Esophagus squamous epithelium (tissue), 5 donors: Measurements from ENCODE around the gene GPD1. TPM values are rescaled to one million over a fixed set of nuclear protein-coding genes. Genes with fewer than 3 reads are reported as not detected.
A peak's percentile ranks its signal among the peaks of the same experiment; 100 is the strongest.

ENCODE experiments used
- DNase-seq: peaks from one replicate; lab custom pipeline; 2025; lab: John Stamatoyannopoulos, UW
- H3K27ac ChIP-seq, 4 donors: fragments of 200-600 bp; sonication (generic); one replicate each; pipeline ENCODE4 v1.5.1; 2016 to 2019; ENCODE audit warnings: mild to moderate bottlenecking in 1 of 4
- H3K27me3 ChIP-seq, 4 donors: fragments of 200-600 bp; sonication (generic); 1 replicate in 3 of 4; 2 replicates in 1 of 4; pipeline versions ENCODE4 v1.5.1 to v1.6.0; 2017 to 2021; ENCODE audit warnings: antibody characterized with exemption in 1 of 4
- H3K36me3 ChIP-seq, 3 donors: fragments of 200-600 bp; sonication (generic); one replicate each; pipeline ENCODE4 v1.5.1; 2016 to 2019
- H3K4me1 ChIP-seq, 3 donors: fragments of 200-600 bp; sonication (generic); one replicate each; pipeline ENCODE4 v1.5.1; 2017 to 2019
- H3K4me3 ChIP-seq, 4 donors: fragments of 200-600 bp; sonication (generic); 1 replicate in 3 of 4; 2 replicates in 1 of 4; pipeline ENCODE4 v1.5.1; 2016 to 2019; ENCODE audit warnings: mild to moderate bottlenecking in 2 of 4, moderate library complexity in 1 of 4
- H3K9me3 ChIP-seq, 3 donors: fragments of 200-600 bp; sonication (generic); one replicate each; pipeline ENCODE4 v1.5.1; 2016 to 2019
- POLR2A ChIP-seq, 4 donors: fragments of 450-650 bp; IDR thresholded peaks; one replicate each; pipeline ENCODE4 v1.6.1; 2017; ENCODE audit warnings: antibody characterized with exemption in 4 of 4, mild to moderate bottlenecking in 4 of 4, moderate library complexity in 3 of 4
- WGBS, 2 donors: methylation state at CpG; one replicate each; pipeline ENCODE4 v1.1.5; 2018; 5-methylcytosine and 5-hydroxymethylcytosine counted together
- intact Hi-C: fragments of 100-400 bp; cut with DNase I; formaldehyde crosslinking; loops from one replicate; pipeline ENCODE4 v1.15.0; 2022
- total RNA-seq, 4 donors: library from RNA; depleted of rRNA; stranded (reverse); fragments of >200 nt; gene quantifications; one replicate each; pipeline ENCODE4 v1.1.0, GENCODE V29; 2016
- TF ChIP-seq, protein P1 (sequence below), 6 experiments: fragments of 450-650 bp in 4 of 6; fragments of 200-600 bp in 2 of 6; sonication (generic) in 2 of 6; IDR thresholded peaks; one replicate each; pipeline ENCODE4 v1.5.1; 2016 to 2019; ENCODE audit warnings: antibody characterized with exemption in 6 of 6, mild to moderate bottlenecking in 4 of 6, moderate library complexity in 4 of 6
- donor health status: DM: yes; HTN: yes; CAD: no.

Gene GPD1
- total RNA-seq, 4 donors from 2014 or later, result 0.38 to 0.53 (median 0.44) TPM; not detected in 1

DNA sequence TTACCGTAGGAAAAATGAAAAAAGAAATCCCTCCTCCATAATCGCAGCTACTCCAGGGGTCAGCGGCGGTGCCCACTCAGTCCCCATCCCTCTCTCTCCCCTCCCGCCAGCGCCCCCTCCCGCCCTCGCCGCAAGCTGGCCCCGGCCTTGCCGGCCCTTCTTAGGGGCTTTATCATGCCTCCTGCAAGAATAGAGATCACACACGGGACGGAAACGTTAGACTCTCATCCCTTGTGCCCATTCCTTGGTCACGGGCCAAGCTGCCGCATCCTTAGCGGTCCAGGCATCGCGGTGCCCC lies 7.5 kb downstream of the GPD1 start:
- 11 to 26% methylated on average over 10 to 11 of the region's 19 CpGs for WGBS, 2 donors
- Histone ChIP-seq H3K4me3 (peak overlapping the region; percentile 13 to 90 (median 80)), H3K9me3 (no peaks in the 10 kb centered on the region), H3K27ac (peak overlapping the region; percentile 76 to 95 (median 85)), H3K27me3 (no peaks in the 10 kb centered on the region), H3K4me1 (peaks cover 27 to 62% (median 38%) of the 10 kb centered on the region in 3 donors), H3K36me3 (peaks cover 0 to 11% (median 0%) of the 10 kb centered on the region in 3 donors)
- no peak for TF ChIP-seq POLR2A (IDR thresholded peaks at IDR 0.05)
- TF ChIP-seq, protein P1, sequence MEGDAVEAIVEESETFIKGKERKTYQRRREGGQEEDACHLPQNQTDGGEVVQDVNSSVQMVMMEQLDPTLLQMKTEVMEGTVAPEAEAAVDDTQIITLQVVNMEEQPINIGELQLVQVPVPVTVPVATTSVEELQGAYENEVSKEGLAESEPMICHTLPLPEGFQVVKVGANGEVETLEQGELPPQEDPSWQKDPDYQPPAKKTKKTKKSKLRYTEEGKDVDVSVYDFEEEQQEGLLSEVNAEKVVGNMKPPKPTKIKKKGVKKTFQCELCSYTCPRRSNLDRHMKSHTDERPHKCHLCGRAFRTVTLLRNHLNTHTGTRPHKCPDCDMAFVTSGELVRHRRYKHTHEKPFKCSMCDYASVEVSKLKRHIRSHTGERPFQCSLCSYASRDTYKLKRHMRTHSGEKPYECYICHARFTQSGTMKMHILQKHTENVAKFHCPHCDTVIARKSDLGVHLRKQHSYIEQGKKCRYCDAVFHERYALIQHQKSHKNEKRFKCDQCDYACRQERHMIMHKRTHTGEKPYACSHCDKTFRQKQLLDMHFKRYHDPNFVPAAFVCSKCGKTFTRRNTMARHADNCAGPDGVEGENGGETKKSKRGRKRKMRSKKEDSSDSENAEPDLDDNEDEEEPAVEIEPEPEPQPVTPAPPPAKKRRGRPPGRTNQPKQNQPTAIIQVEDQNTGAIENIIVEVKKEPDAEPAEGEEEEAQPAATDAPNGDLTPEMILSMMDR (IDR thresholded peaks at IDR 0.05), result no peak
- intact Hi-C loops, result no loop called here
- DNase-seq, result no peak

DNA sequence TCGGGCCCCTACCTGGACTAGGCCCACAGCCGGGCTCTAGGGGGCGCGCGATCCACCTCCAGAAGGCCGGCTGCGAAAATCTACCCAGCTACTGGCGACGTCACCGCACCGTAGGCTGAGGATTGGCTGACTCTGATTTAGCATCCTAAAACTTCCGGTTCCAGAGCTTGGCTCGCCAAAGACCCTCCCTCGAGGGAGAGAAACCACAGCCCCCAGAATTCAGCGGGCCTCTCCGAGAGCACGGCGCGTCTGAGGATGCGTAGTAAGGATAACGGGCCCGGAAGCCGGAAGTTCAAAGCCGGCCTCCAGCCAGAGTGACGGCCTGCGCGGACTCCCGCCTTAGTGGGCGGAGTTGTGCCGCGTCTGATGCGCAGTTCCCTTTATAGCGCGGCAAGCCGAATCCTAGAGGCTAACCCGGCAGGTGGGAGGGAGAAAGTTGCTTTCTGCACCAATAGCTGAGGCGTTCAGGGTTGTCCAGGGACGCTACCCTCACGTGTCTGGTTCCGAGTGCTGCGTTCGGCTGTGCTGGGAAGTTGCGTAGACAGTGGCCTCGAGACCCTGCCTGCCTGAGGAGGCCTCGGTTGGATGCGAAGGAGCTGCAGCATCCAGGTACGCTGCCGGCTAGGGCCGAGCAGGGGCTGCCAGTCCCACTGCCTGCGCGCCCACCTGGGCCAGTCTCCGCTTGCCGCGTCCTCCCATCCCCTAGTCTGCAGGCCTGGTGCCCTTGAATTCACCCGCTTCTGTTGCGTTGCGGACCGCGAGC lies 8.1 kb downstream of the GPD1 start, which contains the start of gene COX14:
Gene COX14, plus strand, starts transcription at position 544 of the 763 bp plus-strand sequence. CDS start 7,808 bp downstream, outside the sequence.
- Histone ChIP-seq H3K27ac (peak within 1 kb of the TSS; percentile 85 to 98 (median 95)), H3K4me1 (peaks cover 27 to 67% (median 39%) of the 10 kb centered on the region in 3 donors), H3K27me3 (no peaks in the 10 kb centered on the region), H3K4me3 (peak within 1 kb of the TSS; percentile 48 to 90 (median 80)), H3K9me3 (no peaks in the 10 kb centered on the region), H3K36me3 (peaks cover 0 to 16% (median 0%) of the 10 kb centered on the region in 3 donors)
- WGBS, 2 donors, result 0 to 4% methylated on average over 4 to 5 of the region's 59 CpGs
- intact Hi-C loops, result no loop called here
- peak in 3 of 4 donors; percentile 66 to 96 (median 96) for TF ChIP-seq POLR2A (IDR thresholded peaks at IDR 0.05)
- TF ChIP-seq, protein P1 (IDR thresholded peaks at IDR 0.05), result peak; percentile 87 to 91 (median 89)
- DNase-seq, result peak; percentile 91

DNA sequence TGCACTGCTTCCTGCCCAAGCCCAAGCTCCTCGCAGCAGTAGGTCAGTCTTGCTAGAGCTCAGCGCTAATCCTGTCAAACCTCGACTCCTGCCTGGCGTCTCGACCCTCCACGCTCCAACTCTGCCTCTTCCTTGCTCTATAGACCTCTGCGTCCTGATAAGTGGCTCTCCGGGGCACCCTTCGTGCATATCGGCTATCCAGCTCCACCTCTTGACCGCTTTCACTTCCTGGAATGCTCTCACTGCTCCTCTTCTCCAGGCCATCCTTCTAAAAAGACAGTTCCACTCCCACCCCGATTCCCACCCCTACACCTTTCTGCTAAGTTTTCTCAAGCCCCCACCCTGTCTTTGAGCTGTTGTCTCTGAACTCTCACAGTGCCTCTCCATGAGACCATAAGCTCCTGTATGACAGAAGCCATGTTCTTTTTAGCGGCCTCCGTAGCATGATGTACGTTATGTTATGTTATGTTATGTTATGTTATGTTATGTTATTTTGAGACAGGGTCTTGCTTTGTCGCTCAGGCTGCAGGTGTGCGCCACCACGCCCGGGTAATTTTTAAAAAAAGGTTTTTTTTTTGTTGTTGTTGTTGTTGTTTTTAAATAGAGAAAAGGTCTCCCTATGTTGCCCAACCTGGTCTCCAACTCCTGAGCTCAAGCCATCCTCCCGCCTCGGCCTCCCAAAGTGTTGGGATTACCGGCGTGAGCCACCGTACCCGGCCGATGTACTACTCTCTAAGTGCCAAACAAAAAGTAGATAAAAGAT lies 8.8 kb downstream of the GPD1 start:
- H3K27ac ChIP-seq, result peak overlapping the region; percentile 85 to 98 (median 95)
- TF ChIP-seq, protein P1 (IDR thresholded peaks at IDR 0.05), result no peak
- no peak for TF ChIP-seq POLR2A (IDR thresholded peaks at IDR 0.05)
- DNase-seq, result no peak
- no peaks in the 10 kb centered on the region for H3K27me3 ChIP-seq
- peaks cover 27 to 74% (median 42%) of the 10 kb centered on the region in 3 donors for H3K4me1 ChIP-seq
- no peaks in the 10 kb centered on the region for H3K9me3 ChIP-seq
- H3K4me3 ChIP-seq, result peak overlapping the region; percentile 48 to 90 (median 80)
- WGBS, 2 donors, result 17 to 19% methylated on average over 26 of the region's 26 CpGs
- intact Hi-C loops, result no loop called here
- peaks cover 0 to 19% (median 0%) of the 10 kb centered on the region in 3 donors for H3K36me3 ChIP-seq

GRCh38 chr12:50117057-50117622 lies 13.3 kb downstream of the GPD1 start:
- WGBS, 2 donors, result 73 to 82% methylated on average over 6 of the region's 6 CpGs
- peak overlapping the region in 1 of 4 donors; percentile 7 for H3K27ac ChIP-seq
- peaks cover 0 to 63% (median 0%) of the 10 kb centered on the region in 3 donors for H3K36me3 ChIP-seq

More at GRCh38 chr12:50117057-50117622, 13.3 kb downstream of the GPD1 start:
- Histone ChIP-seq H3K27me3 (no peaks in the 10 kb centered on the region), H3K9me3 (no peaks in the 10 kb centered on the region), H3K4me3 (no peak overlapping the region), H3K4me1 (peaks cover 6 to 47% (median 21%) of the 10 kb centered on the region in 3 donors)
- intact Hi-C loops, result no loop called here
- DNase-seq, result no peak
- TF ChIP-seq, protein P1 (IDR thresholded peaks at IDR 0.05), result no peak
